GM12874 (cell line): ENCODE measurements around the gene N4BP2L2.

Experiments
- TF ChIP-seq, protein P1 (sequence below): IDR thresholded peaks from 2 replicates; pipeline ENCODE4 v1.5.1; 2011; ENCODE audit warnings: low read depth, mild to moderate bottlenecking, control low read depth, low read length, moderate library complexity; ENCODE audit not compliant: insufficient read depth

The N4BP2L2 gene

DNA sequence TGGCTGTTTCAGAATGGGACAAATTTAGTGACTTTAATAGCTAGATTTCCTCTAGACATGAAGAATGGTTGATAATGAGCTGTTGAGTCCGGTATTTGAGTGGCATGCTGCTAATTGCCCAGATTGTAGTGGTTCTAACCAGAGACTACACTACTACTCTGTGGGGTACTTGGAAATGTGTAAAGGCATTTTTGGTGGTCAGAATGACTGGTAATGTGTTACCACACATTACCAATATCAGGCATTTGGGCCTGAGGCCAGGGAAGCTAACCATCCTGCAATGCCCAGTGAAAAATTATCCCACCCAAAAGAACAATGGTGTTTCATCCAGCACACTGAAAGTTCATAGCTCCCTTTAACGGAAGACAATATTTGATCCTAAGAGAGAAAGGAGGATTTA, 93.1 kb downstream of the N4BP2L2 start:
- TF ChIP-seq, protein P1, sequence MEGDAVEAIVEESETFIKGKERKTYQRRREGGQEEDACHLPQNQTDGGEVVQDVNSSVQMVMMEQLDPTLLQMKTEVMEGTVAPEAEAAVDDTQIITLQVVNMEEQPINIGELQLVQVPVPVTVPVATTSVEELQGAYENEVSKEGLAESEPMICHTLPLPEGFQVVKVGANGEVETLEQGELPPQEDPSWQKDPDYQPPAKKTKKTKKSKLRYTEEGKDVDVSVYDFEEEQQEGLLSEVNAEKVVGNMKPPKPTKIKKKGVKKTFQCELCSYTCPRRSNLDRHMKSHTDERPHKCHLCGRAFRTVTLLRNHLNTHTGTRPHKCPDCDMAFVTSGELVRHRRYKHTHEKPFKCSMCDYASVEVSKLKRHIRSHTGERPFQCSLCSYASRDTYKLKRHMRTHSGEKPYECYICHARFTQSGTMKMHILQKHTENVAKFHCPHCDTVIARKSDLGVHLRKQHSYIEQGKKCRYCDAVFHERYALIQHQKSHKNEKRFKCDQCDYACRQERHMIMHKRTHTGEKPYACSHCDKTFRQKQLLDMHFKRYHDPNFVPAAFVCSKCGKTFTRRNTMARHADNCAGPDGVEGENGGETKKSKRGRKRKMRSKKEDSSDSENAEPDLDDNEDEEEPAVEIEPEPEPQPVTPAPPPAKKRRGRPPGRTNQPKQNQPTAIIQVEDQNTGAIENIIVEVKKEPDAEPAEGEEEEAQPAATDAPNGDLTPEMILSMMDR, result no peak

DNA sequence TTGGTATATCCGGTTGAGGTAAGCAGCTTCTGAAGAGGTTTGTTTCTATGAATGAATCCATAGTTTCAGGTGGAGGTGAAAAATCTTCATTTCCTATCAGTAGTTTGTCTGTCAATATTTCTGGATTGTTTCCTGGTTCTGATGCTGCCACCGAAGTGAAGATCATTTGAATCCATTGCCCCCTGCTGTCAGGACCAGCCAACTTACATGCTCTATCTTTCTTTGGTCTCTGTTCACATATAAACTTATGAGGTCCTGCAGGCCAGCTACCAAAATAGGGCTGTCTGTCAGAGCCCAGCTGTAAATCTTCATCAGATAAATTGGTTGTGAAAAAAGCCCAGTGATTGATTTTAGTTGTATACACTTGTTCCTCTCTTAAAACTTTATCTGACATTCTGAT, 95.5 kb downstream of the N4BP2L2 start:
- TF ChIP-seq, protein P1, result peak; percentile 47; the same call in 1 of the 2 replicates

DNA sequence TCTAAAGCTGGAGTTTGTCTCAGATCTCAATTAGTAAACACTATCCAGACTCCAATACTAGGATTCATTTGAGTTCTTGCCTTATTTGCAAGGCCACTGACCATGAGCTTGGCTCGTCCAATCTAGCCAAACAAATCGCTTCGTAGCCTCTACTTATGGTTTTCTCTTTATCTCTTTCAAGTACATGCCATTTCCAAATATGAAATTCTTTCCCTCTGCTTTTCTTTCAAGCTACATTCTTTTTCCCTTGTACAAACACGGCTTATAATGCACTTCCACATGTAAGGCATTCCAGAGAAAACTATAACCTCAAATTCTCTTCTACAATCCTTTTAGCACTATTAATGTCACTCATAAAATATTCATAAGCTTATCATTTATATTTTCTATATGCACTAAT, 99.7 kb downstream of the N4BP2L2 start:
- TF ChIP-seq, protein P1, result no peak

DNA sequence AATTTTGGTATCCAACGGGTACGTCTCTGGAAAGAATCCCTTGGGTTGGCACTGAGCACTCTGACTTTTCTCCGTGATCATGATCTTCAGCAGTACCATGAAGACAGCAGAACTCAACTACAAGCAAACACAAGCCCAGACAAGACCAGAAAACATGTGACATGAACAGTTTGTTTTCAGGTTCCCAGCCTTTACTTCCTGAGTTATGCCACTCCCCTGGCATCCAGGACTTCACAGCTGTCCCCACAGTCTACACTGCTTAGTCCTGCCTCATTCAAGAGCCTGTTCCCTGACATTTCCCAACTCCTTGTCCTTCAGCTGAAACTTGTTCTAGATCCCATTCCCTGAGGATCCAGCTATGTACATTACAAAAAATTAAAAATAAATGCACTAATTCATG, 105.7 kb downstream of the N4BP2L2 start:
- TF ChIP-seq, protein P1, result no peak

DNA sequence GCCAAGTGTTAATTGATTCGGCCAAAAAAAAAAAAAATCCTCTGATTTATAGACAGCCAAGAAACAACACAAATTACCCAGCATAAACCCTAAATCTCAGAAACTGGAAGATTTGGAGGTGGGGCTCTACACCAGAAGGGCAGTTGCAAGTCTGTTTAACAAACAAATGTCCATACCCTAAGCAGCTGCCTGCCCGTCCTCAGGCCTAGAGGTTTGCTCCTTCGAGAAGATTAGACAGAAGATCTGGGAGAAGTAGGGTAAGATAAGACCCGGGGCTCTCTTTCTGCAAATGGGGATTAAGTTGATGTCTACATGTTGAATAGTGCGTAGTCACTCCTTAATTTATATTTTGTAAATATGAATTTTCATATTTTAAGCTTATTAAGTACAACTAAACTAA, 107.2 kb downstream of the N4BP2L2 start:
- TF ChIP-seq, protein P1, result no peak

DNA sequence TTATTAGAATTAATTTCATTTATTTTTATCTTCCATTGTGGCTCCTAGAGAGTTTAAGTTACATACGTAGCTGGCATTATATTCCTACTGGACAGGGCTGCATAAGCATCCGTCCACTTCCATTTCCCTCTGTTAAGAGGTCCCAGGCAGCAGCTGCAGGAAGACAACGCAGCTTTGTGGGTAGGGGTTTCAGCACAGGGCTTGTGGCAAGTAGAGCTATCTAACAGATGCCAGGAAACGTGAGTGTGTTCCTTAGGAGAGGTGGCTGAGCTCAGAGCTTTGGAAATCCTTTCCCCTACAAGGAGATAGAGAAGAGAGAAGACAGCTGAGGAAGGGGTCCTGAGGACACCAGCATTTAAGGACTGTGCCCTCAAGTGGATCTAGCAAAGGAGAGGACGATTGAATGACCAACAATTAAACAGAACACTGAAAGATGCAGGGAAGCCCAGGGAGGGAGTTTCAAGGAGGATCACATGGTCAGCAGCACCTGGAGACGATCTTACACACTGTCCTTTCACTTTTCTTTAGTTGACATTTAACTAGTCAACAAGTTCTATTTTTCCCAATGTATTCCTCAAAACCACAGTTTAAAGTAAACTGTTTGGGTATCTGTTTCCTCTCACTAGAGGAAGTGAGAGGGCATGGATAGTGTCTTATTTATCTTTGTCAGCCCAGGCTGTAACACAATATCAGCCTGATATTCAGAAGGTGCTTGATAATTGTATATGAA, 108.4 kb downstream of the N4BP2L2 start:
- TF ChIP-seq, protein P1, result no peak

DNA sequence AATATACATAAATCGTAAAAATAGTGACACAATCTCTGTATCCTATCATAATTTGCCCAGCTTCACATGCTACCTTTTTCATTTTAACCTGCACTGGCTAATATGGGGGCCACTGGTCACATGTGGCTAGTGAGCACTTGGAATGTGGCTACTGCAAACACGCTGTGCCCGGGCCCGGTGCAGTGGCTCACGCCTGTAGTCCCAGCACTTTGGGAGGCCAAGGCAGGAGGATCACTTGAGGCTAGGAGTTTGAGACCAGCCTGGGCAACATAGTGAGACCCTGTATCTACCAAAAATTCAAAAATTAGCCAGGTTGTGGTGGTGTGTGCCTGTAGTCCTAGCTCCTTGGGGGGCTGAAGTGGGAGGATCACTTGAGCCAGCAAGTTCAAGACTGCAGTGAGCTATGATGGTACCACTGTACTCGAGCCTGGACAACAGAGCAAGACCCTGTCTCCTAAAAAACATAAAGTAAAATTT, 109.1 kb downstream of the N4BP2L2 start:
- TF ChIP-seq, protein P1, result no peak
